Epithelial cell of alveolus of lung (primary cell): ENCODE measurements around the gene ZNF479. TPM values are rescaled to one million over a fixed set of nuclear protein-coding genes. Genes with fewer than 3 reads are reported as not detected.

Experiments used
- total RNA-seq: library from RNA; depleted of rRNA; stranded (reverse); fragments of >200 nt; gene quantifications from 2 replicates; pipeline ENCODE4 v1.2.1, GENCODE V29; 2015

Gene ZNF479
- total RNA-seq, result not detected in 2 replicates

DNA sequence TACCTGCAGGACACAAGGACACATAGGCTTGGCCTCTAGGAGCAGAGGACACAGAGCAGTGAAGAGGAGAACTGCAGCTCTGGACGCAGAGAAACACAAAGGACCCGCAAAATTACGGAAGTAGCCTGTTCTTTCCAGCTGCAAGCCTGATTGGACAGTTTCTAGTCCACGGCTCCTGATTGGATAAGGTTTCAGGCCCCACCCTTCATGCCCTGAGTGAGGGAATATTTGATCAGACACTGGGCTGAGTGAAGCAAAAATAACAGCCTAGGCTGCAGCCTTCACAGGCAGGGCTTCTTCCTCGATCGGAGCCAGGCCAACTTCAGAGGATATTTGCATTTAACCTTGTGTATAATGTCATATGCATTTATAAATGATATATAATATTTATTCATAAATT is at the start of gene ZNF479:
TSS of gene ZNF479 (minus strand) at position 101 of the 400 bp plus-strand sequence. CDS start 112 bp downstream, outside the sequence.

